ENCODE results near the gene BRD4. TPM values are rescaled to one million over a fixed set of nuclear protein-coding genes. Genes with fewer than 3 reads are reported as not detected.

BRD4 gene
- polyA plus RNA-seq, 3 donors, result 12.5 to 35.8 (median 23.1) TPM

- H3K27ac ChIP-seq (ENCODE audit: low read depth, low read length), result no peak overlapping the region
- 70 to 74% (median 73%) methylated on average over 10 of the region's 10 CpGs for WGBS, 3 donors
Observed at GRCh38 chr19:15296353-15296752, 36.0 kb downstream of the BRD4 start.

DNA sequence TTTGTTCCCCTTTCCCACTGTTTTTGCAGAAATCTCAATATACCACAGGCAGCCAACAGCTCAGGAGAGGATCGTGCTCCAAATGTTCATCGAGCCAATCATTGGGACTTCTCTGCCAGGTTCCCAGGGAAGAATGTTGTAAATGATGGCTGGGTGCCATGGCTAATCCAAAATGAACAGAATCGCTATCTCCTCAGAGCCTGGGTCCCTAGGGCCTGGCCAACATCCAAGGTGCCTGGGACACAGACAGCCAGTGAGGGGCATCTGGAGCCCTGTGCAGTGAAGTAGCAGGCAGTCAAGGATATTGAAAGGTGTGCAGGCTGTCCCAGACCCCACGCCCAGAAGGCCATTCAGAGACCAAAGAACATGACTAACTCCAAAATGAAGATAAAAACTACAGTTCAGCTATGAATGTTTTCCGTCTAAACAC is 37.8 kb downstream of the BRD4 start:
- no peak overlapping the region for H3K27ac ChIP-seq (ENCODE audit: low read depth, low read length)
- whole genome bisulfite sequencing, 3 donors, result 24 to 61% (median 61%) methylated on average over 5 of the region's 5 CpGs

DNA sequence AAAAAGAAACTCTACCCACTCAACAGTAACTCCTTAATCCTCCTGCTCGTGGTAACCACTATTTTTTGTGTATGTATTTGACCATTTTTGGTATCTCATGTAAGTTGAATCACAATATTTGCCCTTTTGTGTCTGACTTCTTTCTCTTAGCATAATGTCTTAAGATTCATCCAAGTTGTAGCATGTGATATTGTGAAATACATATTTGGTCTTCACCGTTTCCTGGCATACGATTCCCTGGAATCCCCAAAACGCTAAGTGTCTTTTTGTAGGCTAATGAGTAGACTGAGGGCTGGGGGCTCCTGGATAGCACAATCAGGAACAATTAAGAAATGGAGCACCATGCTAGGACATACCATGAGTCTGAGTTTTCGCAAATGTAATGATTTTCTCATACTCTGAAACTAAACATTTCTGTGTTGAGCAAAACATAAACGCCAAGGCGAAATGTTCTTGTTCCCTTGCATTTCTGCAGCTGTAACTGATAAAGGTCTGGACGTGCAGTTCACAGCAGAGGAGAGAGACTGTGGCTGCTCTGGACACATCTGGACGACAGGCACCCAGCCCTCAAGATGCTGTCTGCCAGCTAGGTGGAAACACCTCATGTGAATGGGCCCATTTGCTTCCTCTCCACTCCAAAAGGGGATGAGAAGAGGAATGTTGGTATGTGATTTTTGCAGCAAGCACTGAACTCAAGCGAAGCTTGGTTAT is 38.4 kb downstream of the BRD4 start:
- H3K27ac ChIP-seq (ENCODE audit: low read depth, low read length), result no peak overlapping the region
- WGBS, 3 donors, result 39 to 46% (median 43%) methylated on average over 10 of the region's 10 CpGs

DNA sequence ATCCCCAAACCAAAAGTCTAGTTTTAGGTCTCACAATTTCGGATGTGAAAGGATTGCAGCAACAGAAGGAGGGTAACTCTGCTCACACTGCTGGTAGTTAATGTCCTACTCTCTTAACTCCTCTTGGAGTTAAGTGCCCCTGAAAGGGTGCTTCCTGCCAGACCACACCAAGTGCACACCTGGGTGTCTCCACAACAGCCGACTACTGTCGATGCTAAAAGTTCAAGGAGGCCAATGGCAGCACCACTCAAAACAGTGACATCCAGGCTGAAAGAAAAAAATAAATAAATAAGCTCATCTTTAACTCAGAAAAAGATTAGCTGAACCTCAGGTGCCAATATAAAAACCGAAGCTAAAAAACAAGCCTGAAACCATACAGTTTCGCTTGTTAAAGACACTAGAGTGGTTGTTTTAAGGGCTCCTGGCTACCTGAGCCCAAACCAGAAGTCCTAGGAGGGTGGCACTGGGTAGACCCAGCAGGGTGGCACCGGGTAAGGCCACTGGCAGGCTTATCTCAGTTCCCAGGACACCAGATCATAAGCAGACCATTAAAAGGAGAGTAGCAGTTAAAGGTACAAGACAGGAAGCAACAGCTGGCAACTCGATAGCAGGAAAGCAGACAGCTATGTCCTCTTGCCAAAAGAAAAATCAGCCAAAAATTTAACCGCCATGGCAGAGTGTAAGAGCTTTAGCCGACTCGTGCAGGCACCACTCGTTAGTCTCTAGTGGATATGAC is 39.3 kb downstream of the BRD4 start:
- 20 to 26% (median 21%) methylated on average over 11 of the region's 11 CpGs for WGBS, 3 donors

DNA sequence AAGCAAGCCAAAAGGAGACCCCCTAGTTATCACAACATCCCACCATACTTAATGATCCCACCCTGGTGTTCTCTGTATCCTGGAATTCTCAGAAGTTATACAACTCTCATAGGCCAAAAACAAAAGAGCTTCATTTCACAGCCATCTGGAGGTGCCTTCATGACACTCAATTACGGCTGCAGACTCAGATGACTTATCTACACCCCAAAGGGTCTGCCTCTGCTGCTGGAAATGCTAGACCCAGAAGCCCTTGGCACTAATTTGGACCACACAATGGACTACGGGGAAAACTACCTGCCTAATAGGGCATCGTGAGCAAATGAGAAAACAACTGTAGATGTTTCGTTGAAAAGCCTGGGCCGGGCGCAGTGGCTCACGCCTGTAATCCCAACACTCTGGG is 40.2 kb downstream of the BRD4 start:
- no peak overlapping the region for H3K27ac ChIP-seq (ENCODE audit: low read depth, low read length)
- WGBS, 3 donors, result 91 to 97% (median 92%) methylated on average over 7 of the region's 7 CpGs

More for the DNA sequence above, 39.3 kb downstream of the BRD4 start:
- H3K27ac ChIP-seq (ENCODE audit: low read depth, low read length), result no peak overlapping the region

- no peak overlapping the region for H3K27ac ChIP-seq (ENCODE audit: low read depth, low read length)
- 53 to 62% (median 60%) methylated on average over 4 of the region's 4 CpGs for WGBS, 3 donors
Observed at GRCh38 chr19:15291548-15292021, 40.8 kb downstream of the BRD4 start.

DNA sequence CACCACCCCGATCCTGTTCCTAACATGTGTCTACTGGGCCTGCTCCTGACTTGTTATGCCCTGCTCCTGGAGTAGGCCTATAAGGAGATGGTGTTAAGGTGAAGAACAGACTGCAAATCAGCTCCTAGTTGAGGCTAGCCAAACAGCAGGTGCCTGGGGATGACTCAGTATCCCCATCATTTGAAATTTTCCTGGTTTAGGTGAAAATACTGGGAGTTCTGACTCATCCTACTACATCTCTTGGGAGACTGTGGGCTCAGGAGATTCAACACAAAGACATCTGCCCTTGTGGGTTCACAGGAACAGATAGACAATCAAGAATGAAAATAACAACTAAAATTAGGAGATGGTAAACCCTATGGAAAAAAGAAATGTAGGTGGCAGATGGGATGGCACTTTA is 41.2 kb downstream of the BRD4 start:
- 88 to 92% (median 88%) methylated on average over 1 of the region's 1 CpG for WGBS, 3 donors

DNA sequence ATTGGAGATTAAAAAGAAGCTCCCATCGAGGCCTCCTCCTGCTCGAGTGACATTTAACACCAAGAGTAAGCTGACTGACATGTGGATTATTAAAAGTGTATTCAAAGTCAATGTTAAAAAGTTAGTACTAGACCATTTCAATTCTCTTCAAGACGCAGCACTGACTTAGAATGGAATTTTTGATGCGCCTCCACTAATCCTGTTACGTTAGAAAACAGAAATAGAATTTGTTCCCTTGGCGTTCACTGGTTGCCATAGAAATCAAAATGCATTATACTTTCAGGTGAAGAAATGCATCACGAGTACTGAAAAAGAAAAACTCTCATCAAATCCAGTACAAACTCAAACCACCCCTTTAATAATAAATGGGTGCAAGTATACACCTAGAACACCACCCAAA is 42.2 kb downstream of the BRD4 start:
- no peak overlapping the region for H3K27ac ChIP-seq (ENCODE audit: low read depth, low read length)
- 67 to 74% (median 73%) methylated on average over 7 of the region's 7 CpGs for WGBS, 3 donors

More for the DNA sequence above, 41.2 kb downstream of the BRD4 start:
- no peak overlapping the region for H3K27ac ChIP-seq (ENCODE audit: low read depth, low read length)

DNA sequence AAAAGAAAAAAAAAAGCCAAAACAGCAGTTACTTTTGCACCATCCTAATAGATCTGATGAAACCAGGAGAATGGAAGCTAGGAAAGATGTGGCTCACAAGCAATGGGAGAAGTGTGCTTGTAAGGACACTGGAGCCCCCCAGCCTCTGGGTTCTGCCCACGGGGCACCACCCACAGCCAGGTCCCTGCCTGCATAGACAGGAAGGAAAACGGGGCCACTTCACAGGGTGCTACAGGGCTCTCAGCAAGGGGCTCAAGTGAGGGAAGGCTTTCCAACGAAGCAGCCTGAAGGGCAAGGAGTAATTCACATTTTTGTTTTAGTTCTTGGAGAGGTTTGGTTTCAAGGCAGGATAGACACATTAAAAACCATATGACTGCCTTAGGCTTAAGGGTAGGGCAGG is 42.7 kb downstream of the BRD4 start:
- H3K27ac ChIP-seq (ENCODE audit: low read depth, low read length), result no peak overlapping the region
- WGBS, 3 donors, result 32 to 64% (median 50%) methylated on average over 3 of the region's 3 CpGs

GRCh38 chr19:15288146-15288963 is 44.0 kb downstream of the BRD4 start:
- H3K27ac ChIP-seq (ENCODE audit: low read depth, low read length), result no peak overlapping the region

GRCh38 chr19:15287496-15287895 is 44.8 kb downstream of the BRD4 start:
- 73 to 86% (median 80%) methylated on average over 10 of the region's 10 CpGs for WGBS, 3 donors
- H3K27ac ChIP-seq (ENCODE audit: low read depth, low read length), result no peak overlapping the region

More at GRCh38 chr19:15288146-15288963, 44.0 kb downstream of the BRD4 start:
- WGBS, 3 donors, result 41 to 43% (median 41%) methylated on average over 14 of the region's 14 CpGs

- no peak overlapping the region for H3K27ac ChIP-seq (ENCODE audit: low read depth, low read length)
Observed at GRCh38 chr19:15286688-15287365, 45.5 kb downstream of the BRD4 start.

GRCh38 chr19:15285896-15286591 is 46.3 kb downstream of the BRD4 start:
- 65 to 71% (median 68%) methylated on average over 11 of the region's 11 CpGs for WGBS, 3 donors
- no peak overlapping the region for H3K27ac ChIP-seq (ENCODE audit: low read depth, low read length)

More at GRCh38 chr19:15286688-15287365, 45.5 kb downstream of the BRD4 start:
- 31 to 37% (median 36%) methylated on average over 4 of the region's 4 CpGs for WGBS, 3 donors

DNA sequence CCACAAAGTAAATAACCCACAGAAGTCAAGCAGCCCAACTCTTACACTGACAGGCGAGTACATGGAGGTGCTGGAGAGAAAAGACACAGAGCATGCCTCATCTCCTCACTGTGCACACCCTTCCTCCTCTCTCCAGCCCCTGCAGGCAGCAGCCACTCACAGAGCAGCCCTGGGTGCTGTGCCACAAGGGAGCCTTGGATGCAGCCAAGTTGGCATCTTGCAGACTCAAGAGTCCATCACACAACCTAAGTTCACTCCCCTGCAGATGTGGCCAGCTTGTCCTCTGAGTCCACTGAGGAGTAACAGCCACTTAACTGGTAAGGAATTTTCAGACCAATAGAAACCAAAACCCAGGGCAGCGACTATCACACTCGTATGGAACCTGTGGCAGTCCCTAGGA is 47.4 kb downstream of the BRD4 start:
- no peak overlapping the region for H3K27ac ChIP-seq (ENCODE audit: low read depth, low read length)
- 71 to 89% (median 79%) methylated on average over 3 of the region's 3 CpGs for WGBS, 3 donors

DNA sequence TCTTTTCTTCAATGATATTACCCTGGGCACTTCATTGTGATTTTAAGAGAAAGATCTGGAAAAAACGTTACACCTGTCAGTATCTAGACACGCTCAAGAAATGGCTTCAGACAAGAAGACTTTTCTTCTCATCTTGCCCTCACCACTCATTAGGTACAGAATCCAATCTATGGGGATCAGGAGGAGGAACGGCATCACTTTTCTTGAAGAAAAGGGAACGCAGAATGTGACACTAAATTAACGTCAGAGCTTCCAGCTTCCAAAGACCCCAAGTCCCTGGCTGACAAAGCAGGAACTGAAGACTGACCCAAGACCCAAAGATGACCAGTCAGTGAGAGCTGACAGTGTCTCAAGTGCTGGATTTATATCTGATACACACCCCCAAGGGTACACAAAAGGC is 48.2 kb downstream of the BRD4 start:
- WGBS, 3 donors, result 86 to 89% (median 88%) methylated on average over 5 of the region's 5 CpGs
- no peak overlapping the region for H3K27ac ChIP-seq (ENCODE audit: low read depth, low read length)

GRCh38 chr19:15283141-15283883 is 49.0 kb downstream of the BRD4 start:
- no peak overlapping the region for H3K27ac ChIP-seq (ENCODE audit: low read depth, low read length)
- WGBS, 3 donors, result 56 to 62% (median 56%) methylated on average over 10 of the region's 10 CpGs

DNA sequence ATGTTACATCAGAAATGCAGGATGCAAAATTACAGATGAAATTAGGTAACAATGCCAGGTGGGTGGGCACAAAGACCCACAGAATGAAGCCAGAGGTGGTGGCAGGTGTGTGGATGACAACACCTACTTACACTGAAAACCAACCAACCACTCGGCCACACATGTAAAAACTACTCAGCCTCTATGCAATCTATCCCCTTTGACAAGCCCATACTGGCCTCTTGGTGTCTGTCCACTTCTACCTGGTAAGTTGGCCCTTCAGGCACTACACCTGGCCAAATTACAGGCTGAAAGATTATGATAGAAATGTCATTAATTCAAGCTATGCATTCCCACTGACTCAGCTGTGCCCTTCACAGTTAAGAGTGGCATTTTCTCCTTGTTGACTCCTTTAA is 50.0 kb downstream of the BRD4 start:
- no peak overlapping the region for H3K27ac ChIP-seq (ENCODE audit: low read depth, low read length)
- 75 to 92% (median 79%) methylated on average over 1 of the region's 1 CpG for WGBS, 3 donors
